Measurements from ENCODE around the gene DNASE1.
"Not testable (repeated sequence)": the region's sequence is repeated elsewhere in the genome, so short reads cannot be mapped to it uniquely, and the experiment has no call there.

Gene DNASE1

DNA sequence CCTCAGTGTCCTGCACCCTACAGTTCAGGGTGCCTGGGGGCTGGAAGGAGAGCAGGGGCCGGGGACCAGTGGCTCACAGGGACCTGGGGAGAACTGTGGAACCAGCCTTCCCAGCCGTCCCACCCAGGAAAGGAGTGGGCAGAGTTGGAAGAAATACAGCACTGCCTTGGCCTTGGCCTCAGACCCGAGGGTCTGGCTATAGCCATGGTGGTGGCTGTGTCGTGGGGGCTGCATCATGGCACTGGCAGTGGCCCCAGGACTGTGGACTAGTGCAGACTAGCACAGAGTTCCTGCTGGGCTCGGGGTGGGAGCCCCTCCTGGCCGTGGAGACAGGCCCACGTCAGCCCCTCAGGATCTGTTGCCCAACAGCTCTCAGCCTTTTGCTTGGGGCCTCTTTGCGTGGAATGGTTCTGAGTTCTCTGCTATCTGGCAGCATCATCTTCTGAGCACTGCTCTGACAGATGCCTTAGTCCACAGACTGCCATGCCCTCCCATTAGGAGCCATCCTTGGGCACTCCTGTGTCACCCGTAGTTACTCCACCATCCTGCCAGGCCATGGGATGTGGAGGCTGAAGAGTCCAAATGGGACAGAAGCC lies 12.6 kb upstream of the DNASE1 start:
- DNase-seq = no peak

DNA sequence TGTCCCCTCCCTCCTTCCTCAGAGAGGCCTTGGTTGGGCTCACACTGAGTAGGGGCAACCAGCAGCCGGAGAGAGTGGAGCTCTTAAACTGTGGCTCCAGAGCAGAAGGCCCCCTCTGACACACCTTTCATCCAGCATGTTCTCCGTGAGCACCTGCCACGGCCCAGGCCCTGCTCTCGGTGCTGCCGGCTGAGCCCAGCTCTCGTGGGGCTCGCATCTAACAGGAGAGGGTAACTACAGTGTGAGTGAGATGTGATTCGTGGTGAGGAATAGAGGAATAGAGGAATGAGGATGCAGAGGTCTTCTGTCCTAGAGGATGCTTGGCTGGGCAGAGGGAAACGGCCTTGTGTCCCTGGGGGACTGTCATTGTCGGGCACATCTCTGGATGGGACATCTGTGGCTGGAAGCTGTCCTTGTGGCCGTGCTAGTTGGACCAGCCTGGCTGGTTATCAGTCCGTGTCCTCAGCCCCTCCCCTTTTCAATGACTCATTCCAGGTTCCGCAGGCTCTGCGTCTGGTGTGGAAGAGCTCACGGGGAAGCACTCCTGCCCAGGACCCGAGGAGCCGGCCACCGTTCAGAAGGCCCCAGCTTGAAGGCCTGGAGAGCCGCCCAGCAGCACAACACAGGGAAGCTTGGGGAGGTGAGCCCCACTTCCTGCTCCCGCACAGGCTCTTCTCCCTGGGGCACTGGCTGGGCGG lies 11.9 kb upstream of the DNASE1 start:
- DNase-seq = no peak

DNA sequence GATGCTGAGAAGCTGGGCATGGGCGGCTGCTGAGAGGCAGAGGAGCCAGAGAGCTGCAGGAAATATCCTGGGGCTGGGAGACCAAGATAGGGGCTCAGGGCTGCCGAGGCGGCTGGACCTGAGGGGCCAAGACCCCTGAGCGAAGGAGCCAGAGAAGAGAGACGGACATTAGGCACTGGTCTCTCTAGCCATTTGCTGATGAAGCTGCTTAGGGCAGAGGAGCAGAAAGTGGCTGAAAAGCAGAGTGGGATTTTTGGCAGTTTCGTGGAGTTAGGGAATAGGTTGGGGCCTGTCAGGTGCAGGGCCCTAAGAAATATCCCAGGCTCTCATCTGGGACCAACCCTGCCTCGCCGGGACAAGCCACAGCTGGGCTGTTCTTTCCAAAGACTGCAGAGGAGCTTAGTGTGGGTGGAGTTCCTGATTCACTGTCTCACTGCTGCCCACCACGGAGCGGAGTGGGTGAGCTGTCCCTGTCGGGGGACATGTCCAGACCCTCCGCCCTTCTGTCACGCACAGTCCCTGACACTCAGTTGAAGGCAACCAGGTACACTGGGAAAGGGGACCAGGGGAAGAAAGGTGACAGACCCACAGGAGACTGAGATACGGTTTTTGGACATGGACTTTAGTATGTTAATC lies 11.3 kb upstream of the DNASE1 start:
- DNase-seq = no peak

DNA sequence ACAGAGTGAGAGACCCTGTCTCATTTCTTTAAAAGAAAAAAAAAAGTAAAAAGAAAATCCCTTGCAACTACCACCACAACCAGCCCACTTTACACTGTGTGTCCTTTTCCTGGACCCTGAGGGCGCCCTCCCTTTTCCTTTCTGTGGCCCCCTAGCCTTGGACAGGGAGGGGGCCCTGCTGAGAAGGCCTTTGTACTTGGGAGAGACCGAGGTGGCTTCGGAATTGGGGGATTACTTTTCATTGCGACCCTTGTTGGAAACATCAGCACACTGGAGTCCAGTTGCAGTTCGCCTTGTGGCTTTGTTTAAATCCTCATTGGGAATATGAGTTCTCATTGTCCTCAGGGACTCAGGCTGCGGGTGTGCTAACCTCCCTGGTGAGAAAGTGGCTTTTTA lies 9.4 kb upstream of the DNASE1 start:
- no peak for DNase-seq

DNA sequence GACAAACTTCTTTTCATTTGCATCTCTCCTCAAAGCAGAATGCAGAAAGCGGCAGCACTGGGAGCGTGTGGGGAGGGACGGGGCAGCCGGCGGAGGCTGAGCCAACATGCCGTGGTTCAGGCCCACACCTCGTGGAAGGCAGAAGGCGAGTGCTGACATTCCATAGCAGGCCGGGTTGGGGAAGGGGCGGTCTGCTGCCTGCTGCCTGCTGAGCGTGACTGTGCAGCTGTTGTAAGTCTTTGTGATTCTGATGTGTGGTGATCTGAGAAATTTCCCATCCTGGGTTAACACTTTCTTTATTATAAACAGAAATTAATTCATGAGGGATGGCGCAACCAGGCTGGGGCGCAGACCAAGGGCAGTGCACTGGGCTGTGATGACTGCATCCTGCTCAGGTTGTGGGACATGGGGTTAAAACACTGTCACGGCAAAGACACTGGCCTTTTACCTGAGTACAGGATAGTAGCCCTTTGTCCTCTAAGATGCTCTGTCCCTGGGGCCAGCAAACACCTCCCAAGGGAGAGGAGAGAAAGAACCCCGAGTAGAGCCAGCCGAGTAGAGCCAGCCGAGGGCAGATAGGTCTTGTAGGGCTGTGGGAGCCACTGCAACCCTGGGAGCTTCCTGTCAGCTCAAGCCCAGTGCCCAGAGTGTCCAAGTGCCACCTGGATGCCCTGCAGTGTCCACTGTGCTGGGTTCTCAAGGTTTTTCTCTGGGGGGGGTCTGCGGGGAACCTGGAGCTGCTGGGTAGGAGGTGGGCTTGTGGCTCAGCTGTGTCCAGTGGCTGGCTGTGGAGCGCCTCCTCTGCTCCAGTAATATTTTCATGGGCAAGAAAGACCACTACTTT lies 8.8 kb upstream of the DNASE1 start:
- no peak for DNase-seq

DNA sequence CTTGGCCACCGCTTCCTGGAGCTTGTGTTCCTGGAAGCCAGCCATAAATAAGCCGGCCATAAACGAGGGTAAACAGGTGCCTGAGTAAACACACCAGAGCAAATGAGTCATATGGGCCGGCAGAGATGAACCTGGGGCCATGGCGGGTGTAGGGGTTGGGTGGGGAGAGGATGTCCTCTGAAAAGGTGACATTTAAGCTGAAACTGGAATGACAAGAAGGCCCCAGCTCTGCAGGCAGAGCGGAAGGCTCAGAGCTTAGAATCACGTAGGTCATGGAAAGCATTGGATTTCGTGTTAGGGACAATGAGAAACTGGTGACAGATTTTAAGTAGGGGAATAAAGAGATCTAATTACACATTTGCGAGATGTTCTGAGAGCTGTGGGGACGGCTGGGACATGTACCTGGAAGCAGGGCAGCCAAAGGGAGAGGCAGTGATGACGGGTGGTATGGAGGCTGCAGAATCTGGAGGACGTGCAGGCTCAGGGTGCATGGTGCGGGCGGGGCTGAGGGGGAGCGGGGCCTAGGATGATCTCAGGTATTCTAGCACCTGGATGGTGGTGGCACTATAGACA lies 8.1 kb upstream of the DNASE1 start:
- no peak for DNase-seq

DNA sequence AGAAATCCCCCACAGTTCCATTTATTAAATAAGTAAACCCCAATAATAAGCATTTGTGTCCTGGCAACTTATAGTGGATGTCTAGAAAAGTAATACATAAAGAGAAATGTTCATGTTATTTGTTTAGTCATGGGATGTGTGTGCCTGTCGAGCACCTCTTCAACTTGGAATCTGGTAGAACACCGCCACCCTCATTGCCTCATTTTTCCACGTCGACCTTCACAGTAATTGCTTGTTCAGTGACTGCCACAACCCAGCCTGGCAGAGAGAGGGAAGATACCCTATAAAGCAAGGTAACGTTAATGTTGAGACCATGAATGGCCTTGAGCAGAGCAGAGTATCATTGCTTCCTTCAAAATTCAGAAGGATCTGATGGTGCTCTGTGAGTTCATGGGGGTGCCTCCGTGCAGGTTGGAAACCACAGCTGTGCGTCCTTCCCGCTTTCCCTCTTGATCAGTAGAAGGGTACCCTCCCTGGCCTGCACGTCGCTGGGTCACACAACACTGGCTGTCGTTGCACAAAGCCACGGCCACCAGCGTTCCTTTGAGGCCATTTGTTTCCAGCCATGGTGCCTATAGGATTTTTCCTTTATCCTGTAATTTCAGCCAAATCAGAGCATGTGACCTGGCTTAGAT lies 3.7 kb upstream of the DNASE1 start:
- DNase-seq = no peak

DNA sequence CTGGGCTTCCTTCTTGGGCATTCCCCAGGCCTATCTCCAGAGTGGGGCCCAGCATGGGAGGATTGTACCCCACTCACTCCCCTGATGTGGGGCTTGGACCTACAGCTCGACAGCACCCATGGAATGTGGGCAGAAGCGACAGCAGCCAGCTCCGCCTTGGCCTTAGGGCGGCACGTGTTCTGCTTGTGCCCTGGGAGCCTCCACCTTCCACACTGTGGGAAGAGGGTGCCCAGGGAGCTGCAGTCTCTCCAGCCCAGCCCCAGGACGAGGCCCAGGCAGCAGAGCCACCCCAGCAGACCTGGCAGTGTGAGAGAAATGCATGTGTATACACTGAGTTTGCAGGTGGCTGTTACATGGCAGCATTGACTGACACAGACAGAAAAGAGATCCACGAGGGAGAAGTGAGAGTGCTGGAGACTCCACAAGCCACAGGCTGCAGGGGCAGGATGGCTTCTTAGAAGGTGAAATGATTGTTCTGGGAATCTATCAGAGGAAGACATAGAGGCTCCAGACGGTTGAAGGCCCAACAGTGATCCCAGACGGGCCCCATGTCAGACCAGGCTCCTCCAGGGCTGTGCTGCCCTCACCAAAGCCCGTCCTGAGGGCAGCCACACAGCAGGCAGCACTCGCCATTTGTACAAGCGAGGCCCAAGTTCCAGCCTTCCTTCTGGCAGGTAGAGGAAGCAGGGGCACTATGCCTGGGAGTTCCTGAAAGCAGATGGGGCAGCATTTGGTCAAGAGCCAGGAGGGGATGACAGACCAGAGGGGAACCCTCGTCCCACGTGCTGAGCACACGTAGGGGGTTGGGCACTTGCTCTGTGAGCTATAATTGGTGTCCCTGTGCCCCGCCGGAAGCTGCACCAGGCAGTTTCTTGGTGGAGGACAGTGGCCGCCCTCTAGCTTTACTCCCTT lies 2.8 kb upstream of the DNASE1 start:
- no peak for DNase-seq

DNA sequence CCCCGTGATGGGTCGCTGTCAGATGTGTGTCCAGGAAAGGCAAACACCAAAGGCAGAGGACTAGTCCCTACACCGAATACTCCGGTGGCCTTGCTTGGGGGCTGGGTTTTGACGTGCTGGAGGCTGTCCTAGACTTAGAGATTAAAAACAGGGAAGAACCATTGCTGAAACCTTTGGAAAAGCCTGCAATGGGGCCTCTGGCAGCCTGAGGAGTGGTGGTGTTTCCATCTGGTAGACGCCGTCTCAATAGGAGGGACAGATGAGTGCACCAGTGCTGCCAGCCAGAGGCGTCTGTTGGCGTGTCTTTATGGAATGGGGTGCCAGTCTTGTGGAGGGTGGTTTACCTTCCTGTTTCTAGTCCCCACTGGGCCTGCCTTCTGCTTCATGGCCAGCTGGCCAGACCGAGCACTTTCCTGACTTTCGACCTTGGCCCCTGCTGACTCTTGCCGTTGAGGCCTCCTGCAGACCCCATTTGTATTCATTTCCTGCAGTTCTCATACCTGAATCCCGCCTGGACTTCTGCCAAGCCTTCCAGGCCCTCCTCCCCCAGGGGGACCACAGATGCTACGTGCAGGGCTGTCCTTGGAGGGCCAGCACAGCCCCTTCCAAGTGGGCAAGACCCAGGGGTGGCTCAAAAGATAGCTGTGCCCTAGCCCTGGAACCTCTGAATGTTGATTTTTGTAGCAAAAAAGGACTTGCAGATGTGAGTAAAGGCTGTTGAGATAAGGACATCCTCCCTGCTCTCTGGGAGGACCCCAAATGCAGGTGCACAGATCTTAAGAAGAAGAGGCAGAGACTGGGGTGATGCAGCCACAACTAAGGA lies 1.9 kb upstream of the DNASE1 start:
- DNase-seq = no peak

DNA sequence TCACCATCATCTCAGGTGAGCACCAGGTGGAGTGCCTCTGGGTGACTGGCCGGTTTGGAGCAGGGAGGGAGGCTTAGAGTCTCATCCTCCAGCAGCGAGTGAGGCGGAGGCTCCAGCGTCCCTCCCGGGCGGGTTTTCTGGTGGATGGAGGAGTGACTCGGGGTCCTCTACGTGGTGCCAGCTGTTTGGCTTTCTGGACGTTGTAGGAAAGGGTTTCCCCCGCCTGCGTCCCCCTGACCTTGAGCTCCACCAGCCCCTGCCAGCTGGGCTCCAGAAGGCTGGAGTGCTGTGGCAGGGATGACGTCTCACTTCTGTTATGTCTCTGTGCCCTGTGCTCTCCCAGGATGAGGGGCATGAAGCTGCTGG lies 522 bp downstream of the DNASE1 start:
- DNase-seq = no peak

DNA sequence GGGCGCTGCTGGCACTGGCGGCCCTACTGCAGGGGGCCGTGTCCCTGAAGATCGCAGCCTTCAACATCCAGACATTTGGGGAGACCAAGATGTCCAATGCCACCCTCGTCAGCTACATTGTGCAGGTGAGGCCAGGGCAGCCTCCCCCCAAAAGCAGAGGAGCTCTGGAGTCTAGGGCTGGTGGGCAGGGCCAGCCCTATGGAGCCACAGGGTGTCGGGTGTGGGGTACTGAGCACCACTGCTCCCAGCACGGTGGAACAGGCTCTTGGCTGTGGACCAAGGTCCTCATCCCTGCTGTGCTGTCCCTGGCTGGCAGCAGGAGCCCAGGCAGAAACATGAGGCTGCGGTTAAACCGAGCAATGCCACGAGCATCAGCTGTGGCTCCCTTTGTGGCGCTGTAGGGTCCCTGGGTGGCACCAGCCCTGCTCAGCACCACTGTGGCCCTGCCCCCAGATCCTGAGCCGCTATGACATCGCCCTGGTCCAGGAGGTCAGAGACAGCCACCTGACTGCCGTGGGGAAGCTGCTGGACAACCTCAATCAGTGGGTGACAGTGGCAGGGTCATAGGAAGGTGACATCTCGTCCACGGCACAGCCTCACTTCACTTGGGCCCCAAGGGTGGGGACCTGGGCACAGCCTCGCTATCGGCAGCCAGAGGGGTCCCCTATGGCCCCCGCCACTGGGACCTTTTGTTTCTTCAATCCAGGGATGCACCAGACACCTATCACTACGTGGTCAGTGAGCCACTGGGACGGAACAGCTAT lies 1.1 kb downstream of the DNASE1 start:
- no peak for DNase-seq

DNA sequence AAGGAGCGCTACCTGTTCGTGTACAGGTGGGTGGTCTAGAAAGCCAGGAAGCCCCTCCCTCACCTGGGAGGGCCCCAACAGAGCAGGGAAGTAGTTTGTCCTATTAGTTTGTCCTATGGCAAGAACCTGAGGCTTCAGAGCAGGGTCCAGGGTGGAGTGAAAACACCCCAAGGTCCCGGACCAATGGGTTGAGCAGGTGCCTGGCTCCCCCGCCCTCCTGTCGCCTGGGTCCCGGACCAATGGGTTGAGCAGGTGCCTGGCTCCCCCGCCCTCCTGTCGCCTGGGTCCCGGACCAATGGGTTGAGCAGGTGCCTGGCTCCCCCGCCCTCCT lies 1.6 kb downstream of the DNASE1 start:
- not testable (repeated sequence) for DNase-seq

DNA sequence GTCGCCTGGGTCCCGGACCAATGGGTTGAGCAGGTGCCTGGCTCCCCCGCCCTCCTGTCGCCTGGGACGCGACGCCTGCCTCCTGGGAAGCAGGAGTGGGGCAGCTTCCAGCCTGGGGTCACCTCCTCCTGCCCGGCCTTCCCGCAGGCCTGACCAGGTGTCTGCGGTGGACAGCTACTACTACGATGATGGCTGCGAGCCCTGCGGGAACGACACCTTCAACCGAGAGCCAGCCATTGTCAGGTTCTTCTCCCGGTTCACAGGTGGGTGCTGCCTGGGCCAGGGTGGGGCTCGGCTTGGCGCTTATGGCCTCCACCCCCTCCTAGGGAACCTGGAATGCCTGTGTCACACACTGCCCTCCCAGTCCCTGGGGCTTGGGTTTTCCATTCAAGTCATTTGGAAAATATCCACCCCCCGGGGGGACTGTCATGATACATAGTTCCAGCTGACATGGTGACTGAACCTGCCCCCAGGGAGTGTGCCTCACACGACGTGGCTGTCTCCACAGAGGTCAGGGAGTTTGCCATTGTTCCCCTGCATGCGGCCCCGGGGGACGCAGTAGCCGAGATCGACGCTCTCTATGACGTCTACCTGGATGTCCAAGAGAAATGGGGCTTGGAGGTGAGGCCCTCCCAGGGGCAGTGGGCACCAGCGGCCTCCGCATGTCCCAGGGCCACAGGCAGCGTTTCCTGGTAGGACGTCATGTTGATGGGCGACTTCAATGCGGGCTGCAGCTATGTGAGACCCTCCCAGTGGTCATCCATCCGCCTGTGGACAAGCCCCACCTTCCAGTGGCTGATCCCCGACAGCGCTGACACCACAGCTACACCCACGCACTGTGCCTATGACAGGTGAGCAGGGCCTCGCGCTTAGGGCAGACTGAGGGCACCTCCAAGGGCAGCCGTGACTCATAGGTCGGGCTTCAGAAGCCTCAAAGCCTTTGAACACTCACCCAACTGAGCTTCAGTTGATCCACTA lies 2.3 kb downstream of the DNASE1 start:
- no peak for DNase-seq

DNA sequence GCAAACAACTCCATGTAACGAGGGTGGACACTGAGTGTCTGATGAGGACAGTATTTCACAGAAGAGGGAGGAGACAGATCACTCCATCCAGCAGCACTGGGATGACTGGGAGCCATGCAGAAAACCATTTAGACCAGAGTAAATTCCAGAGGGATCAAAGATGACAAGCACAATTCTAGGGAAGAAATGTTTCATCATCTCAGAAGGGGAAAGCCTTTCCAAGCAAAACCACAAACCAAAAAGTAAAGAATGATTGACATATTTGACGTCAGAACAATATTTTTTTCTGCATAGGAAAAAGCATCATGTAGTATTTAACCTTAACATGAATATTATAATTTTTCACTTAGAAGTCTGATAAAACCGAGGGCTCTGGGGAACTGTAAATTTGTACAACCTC lies 4.8 kb downstream of the DNASE1 start:
- DNase-seq = no peak

DNA sequence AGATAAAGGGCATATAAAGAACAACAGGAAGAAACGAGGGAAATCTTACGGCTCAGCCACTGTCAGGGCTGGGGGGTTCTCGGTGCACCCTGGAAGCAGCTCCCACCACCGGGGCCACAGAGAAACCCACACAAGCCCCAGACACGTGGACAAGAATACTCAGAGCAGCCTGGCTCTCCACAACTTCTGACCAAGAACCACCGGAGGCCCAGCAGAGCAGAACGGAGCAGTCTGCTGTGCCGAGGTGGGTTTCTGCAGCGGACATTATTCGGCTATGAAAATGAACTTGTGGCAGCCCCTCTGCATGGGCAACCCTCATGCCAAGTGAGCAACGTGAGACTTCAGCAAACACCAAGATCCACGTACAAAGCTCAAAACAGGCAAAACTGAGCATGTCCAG lies 6.8 kb downstream of the DNASE1 start:
- DNase-seq = no peak

DNA sequence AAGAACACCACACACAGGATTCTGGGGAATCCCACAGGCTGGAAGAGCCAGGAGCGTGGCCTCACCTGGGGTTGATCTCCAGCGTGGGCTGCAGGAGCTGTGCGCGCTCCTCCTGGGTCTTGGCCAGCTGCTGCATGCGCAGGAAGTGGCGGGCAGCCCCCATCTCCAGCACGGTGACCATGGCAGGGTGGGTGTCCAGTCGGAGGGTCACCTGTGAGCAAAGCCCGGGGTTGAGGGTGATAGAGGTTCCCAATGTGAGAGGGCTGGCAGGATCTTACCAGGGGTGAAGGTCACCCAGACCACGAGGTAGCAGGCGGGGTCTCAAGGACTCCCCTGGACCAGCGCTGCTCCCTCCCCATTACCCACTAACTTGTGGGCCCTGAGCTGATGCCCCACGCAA lies 7.4 kb downstream of the DNASE1 start:
- no peak for DNase-seq

DNA sequence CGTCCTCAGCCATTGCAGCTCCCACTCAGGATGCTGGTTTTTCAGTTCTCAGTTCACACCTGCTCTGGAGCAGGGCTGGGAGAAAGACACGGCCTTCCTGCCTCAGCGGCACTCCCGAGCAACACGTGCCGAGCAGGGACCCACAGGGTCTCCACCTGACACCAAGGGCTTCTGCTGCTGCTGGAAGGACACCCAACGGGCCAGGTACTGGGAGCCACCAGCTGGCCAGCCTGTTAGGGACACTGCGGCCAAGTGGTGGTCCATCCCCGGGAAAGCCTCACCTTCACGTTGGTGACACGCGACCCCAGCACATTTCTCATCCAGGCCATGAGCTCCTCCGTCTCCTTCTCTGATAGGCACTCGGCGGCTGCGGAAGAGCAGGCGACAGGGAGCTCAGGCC lies 8.1 kb downstream of the DNASE1 start:
- DNase-seq = no peak

DNA sequence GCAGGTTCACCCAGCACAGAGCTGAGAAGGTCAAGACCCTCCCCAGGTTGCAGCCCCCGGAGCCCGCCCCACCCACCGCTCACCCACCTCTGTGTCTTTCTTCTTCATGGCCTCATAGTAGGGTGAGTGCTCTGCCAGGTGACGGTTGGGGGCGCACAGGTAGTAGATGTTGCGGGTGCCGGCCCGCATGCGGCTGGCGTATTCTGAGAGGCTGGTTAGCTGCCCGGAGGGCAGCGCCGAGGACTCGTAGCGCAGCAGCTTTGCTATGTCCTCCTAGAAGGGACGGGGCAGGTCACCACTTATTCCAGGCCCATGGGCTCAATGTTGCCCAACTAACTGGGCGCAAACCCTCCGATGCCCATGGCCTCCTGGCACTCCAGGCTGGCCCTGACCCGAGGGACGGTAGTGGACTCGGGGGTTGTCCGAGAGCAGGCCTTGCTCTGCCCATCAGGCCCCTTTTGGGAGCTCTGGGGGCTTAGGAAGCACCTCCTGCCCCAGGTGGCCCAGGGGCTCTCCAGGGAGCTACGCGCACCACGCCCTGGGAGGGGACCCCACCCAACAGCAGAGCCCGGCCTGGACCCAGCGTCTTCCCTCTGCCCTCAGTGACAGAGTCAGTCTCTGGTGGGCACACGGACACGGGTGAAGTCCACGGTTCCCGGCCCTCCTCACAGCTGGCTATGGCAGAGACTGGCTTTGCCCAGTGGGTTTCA lies 9.9 kb downstream of the DNASE1 start:
- DNase-seq = no peak

Data from CD4-positive, alpha-beta T cell treated with Interferon alpha-2 for 1 hour (primary cell).